IMR-90 (cell line): Measurements from ENCODE around the gene RIPOR3. TPM values are rescaled to one million over a fixed set of nuclear protein-coding genes. Genes with fewer than 3 reads are reported as not detected.

ENCODE experiments used
- ATAC-seq: fragments of 200-7000 bp; cut with Tn5 transposase; 2 replicates; pipeline ENCODE4 v1.9.1; 2020; ENCODE audit warnings: low read depth, mild to moderate bottlenecking, moderate library complexity
- BruUV-seq: library from RNA; stranded (reverse); fragments of 400-500 nt; replicated peaks from 2 replicates; lab custom pipeline; 2021; lab: Mats Ljungman, UMichigan
- CTCF ChIA-PET: fragments of 300-600 bp; formaldehyde crosslinking; extraction: SDS; loops from one replicate; lab custom pipeline; 2021; ENCODE audit warnings: antibody characterized with exemption; lab: Yijun Ruan, JAX
- POLR2A ChIA-PET: fragments of 300-600 bp; sonication (Branson Sonifier 250); formaldehyde crosslinking; loops from one replicate; lab custom pipeline; 2022; ENCODE audit warnings: antibody characterized with exemption; ENCODE audit not compliant: unreplicated experiment; lab: Charles Lee
- DNase-seq: peaks from one replicate; pipeline ENCODE4 v3.0.0; 2013
- H2AFZ ChIP-seq: replicated peaks from 2 replicates; pipeline ENCODE3; 2013; ENCODE audit warnings: low read length, mild to moderate bottlenecking; ENCODE audit not compliant: poor library complexity
- H2AK5ac ChIP-seq: 2 replicates; pipeline ENCODE4 v1.6.1; 2013; ENCODE audit warnings: low read depth, low read length, inconsistent platforms
- H2AK9ac ChIP-seq: replicated peaks from 2 replicates; pipeline ENCODE3; 2013; ENCODE audit warnings: mild to moderate bottlenecking, low read depth, low read length, moderate library complexity; ENCODE audit not compliant: poor library complexity
- H2BK120ac ChIP-seq: 2 replicates; pipeline ENCODE4 v1.6.1; 2013; ENCODE audit warnings: low read depth, low read length, inconsistent platforms
- H2BK15ac ChIP-seq: 3 replicates; pipeline ENCODE4 v1.6.1; 2013; ENCODE audit warnings: low read depth, low read length, inconsistent platforms
- H2BK20ac ChIP-seq: 2 replicates; pipeline ENCODE4 v1.6.1; 2013; ENCODE audit warnings: low read depth, mild to moderate bottlenecking, inconsistent platforms, low read length, moderate library complexity
- H2BK5ac ChIP-seq: 2 replicates; pipeline ENCODE4 v1.6.1; 2013; ENCODE audit warnings: mild to moderate bottlenecking, low read depth, low read length, inconsistent platforms; ENCODE audit not compliant: poor library complexity, severe bottlenecking
- H3K14ac ChIP-seq: replicated peaks from 2 replicates; pipeline ENCODE4 v1.6.1; 2013; ENCODE audit warnings: low read depth, low read length, inconsistent platforms
- H3K18ac ChIP-seq: 2 replicates; pipeline ENCODE4 v1.6.1; 2013; ENCODE audit warnings: low read depth, low read length, control low read depth
- H3K23ac ChIP-seq: 2 replicates; pipeline ENCODE4 v1.6.1; 2013; ENCODE audit warnings: low read depth, low read length, inconsistent platforms
- H3K27ac ChIP-seq: 2 replicates; pipeline ENCODE4 v1.5.1; 2013; ENCODE audit warnings: mild to moderate bottlenecking, control low read depth, low read length; ENCODE audit not compliant: insufficient read depth
- H3K27me3 ChIP-seq: 2 replicates; pipeline ENCODE4 v1.6.1; 2013; ENCODE audit warnings: low read length; ENCODE audit not compliant: control insufficient read depth, insufficient read depth
- H3K36me3 ChIP-seq: 2 replicates; pipeline ENCODE4 v1.6.1; 2013; ENCODE audit warnings: low read length, mixed read lengths; ENCODE audit not compliant: control insufficient read depth, insufficient read depth
- H3K4ac ChIP-seq: 2 replicates; pipeline ENCODE4 v1.6.1; 2013; ENCODE audit warnings: low read depth, low read length, inconsistent platforms
- H3K4me1 ChIP-seq: 2 replicates; pipeline ENCODE4 v1.6.1; 2013; ENCODE audit warnings: low read length, mixed read lengths; ENCODE audit not compliant: control insufficient read depth, insufficient read depth
- H3K4me2 ChIP-seq: 2 replicates; pipeline ENCODE4 v1.6.1; 2013; ENCODE audit warnings: low read depth, mild to moderate bottlenecking, control low read depth, low read length, moderate library complexity
- H3K4me3 ChIP-seq: 2 replicates; pipeline ENCODE4 v1.5.1; 2013; ENCODE audit warnings: low read depth, mild to moderate bottlenecking, control low read depth, low read length, moderate library complexity; ENCODE audit not compliant: insufficient read depth
- H3K56ac ChIP-seq: 2 replicates; pipeline ENCODE4 v1.6.1; 2013; ENCODE audit warnings: low read length, inconsistent platforms; ENCODE audit not compliant: insufficient read depth; ENCODE audit errors: extremely low read depth
- H3K79me1 ChIP-seq, 2 experiments: 2 replicates each; pipeline ENCODE4 v1.6.1; 2013; ENCODE audit warnings: low read length in 2 of 2, inconsistent platforms in 1 of 2, low read depth in 1 of 2
- H3K9ac ChIP-seq: 2 replicates; pipeline ENCODE4 v1.6.1; 2013; ENCODE audit warnings: low read depth, low read length, control low read depth
- H3K9me1 ChIP-seq: 2 replicates; pipeline ENCODE4 v1.6.1; 2013; ENCODE audit warnings: low read length, inconsistent platforms; ENCODE audit not compliant: insufficient read depth
- H3K9me3 ChIP-seq: 2 replicates; pipeline ENCODE4 v1.6.1; 2013; ENCODE audit warnings: low read length; ENCODE audit not compliant: control insufficient read depth, insufficient read depth
- H4K20me1 ChIP-seq: 2 replicates; pipeline ENCODE4 v1.6.1; 2013; ENCODE audit warnings: low read length, inconsistent platforms; ENCODE audit not compliant: insufficient read depth
- H4K5ac ChIP-seq: 2 replicates; pipeline ENCODE4 v1.6.1; 2013; ENCODE audit warnings: mild to moderate bottlenecking, low read depth, low read length, control low read depth
- H4K8ac ChIP-seq, 2 experiments: 2 replicates each; pipeline ENCODE4 v1.6.1; 2013; ENCODE audit warnings: low read depth in 2 of 2, low read length in 2 of 2, control low read depth in 1 of 2, inconsistent platforms in 1 of 2
- H4K91ac ChIP-seq: 2 replicates; pipeline ENCODE4 v1.6.1; 2013; ENCODE audit warnings: low read depth, low read length, inconsistent platforms; ENCODE audit not compliant: insufficient read depth
- BHLHE40 ChIP-seq: fragments of 150-350 bp; IDR thresholded peaks from 2 replicates; pipeline ENCODE4 v1.6.1; 2016; ENCODE audit warnings: mild to moderate bottlenecking, low read depth, low read length
- CEBPB ChIP-seq: IDR thresholded peaks from 2 replicates; pipeline ENCODE4 v1.6.1; 2012; ENCODE audit warnings: low read depth, low read length, improper control_type of control experiment
- CHD1 ChIP-seq: IDR thresholded peaks from 2 replicates; pipeline ENCODE4 v1.6.1; 2012; ENCODE audit warnings: low read depth, low read length, improper control_type of control experiment
- FOS ChIP-seq: fragments of 150-350 bp; IDR thresholded peaks from 2 replicates; pipeline ENCODE4 v1.6.1; 2016; ENCODE audit warnings: low read depth, low read length
- MAFK ChIP-seq: IDR thresholded peaks from 2 replicates; pipeline ENCODE4 v1.6.1; 2012; ENCODE audit warnings: low read depth, low read length, improper control_type of control experiment
- MAZ ChIP-seq: IDR thresholded peaks from 2 replicates; pipeline ENCODE4 v1.6.1; 2012; ENCODE audit warnings: low read depth, mild to moderate bottlenecking, low read length, improper control_type of control experiment, moderate library complexity, borderline replicate concordance
- MXI1 ChIP-seq: IDR thresholded peaks from 2 replicates; pipeline ENCODE4 v1.6.1; 2012; ENCODE audit warnings: low read depth, mild to moderate bottlenecking, low read length, moderate library complexity, borderline replicate concordance
- NFE2L2 ChIP-seq: fragments of 150-350 bp; IDR thresholded peaks from 2 replicates; pipeline ENCODE4 v1.6.1; 2016; ENCODE audit warnings: low read depth, mild to moderate bottlenecking, low read length
- POLR2A ChIP-seq: IDR thresholded peaks from 2 replicates; pipeline ENCODE4 v1.6.1; 2012; ENCODE audit warnings: mild to moderate bottlenecking, low read depth, low read length
- RAD21 ChIP-seq: IDR thresholded peaks from 2 replicates; pipeline ENCODE4 v1.6.1; 2012; ENCODE audit warnings: low read length, improper control_type of control experiment
- RCOR1 ChIP-seq: IDR thresholded peaks from 2 replicates; pipeline ENCODE4 v1.6.1; 2012; ENCODE audit warnings: mild to moderate bottlenecking, low read length, improper control_type of control experiment; ENCODE audit not compliant: insufficient replicate concordance
- RFX5 ChIP-seq: IDR thresholded peaks from 2 replicates; pipeline ENCODE4 v1.8.0; 2012; ENCODE audit warnings: low read depth, mild to moderate bottlenecking, low read length, moderate library complexity
- SMC3 ChIP-seq: fragments of 150-350 bp; IDR thresholded peaks from 2 replicates; pipeline ENCODE4 v1.6.1; 2016; ENCODE audit warnings: low read depth, mild to moderate bottlenecking, antibody characterized with exemption, low read length, moderate library complexity
- WGBS, 2 experiments: methylation state at CpG; one replicate each; pipeline versions ENCODE4 v1.1.5 to v1.1.7; 2013; ENCODE audit warnings: missing lambda C conversion rate in 2 of 2; ENCODE audit not compliant: insufficient read length in 1 of 2; ENCODE audit errors: extremely low coverage in 2 of 2; 5-methylcytosine and 5-hydroxymethylcytosine counted together
- dilution Hi-C: fragments of 300-500 bp; cut with HindIII; formaldehyde crosslinking; loops from one replicate; pipeline ENCODE4 v1.14.3; 2018; ENCODE audit warnings: low sequenced_read_pairs; ENCODE audit not compliant: unreplicated experiment
- in situ Hi-C: fragments of 300-500 bp; cut with MboI; formaldehyde crosslinking; loops from 3 replicates; pipeline ENCODE4 v1.14.3; 2019; ENCODE audit warnings: low sequenced_read_pairs, inconsistent platforms, mixed read lengths
- intact Hi-C: fragments of 100-400 bp; cut with micrococcal nuclease; formaldehyde crosslinking; loops from 2 replicates; pipeline ENCODE4 v1.10.0; 2022
- polyA plus RNA-seq, 3 experiments: library from polyadenylated mRNA; depleted of rRNA; stranded (reverse); fragments of >200 nt; gene quantifications; 2 replicates each; pipeline ENCODE4 v1.2.3, GENCODE V29; 2012; ENCODE audit warnings: low replicate concordance in 1 of 3
- total RNA-seq: library from RNA; depleted of rRNA; stranded (reverse); fragments of >200 nt; gene quantifications from 2 replicates; pipeline ENCODE4 v1.2.3, GENCODE V29; 2012
- TF ChIP-seq, protein P1 (sequence below): conservative IDR thresholded peaks from 2 replicates; pipeline ENCODE4 v1.5.1; 2012; ENCODE audit warnings: mild to moderate bottlenecking, low read depth, low read length, improper control_type of control experiment
- TF ChIP-seq, protein P2 (sequence below): fragments of 150-350 bp; IDR thresholded peaks from 2 replicates; pipeline ENCODE4 v1.6.1; 2017; ENCODE audit warnings: mild to moderate bottlenecking, antibody characterized with exemption, low read length, low read depth

RIPOR3 gene
- total and polyA plus RNA-seq, 2 of the 4 experiments (the other 2 are of a cell fraction) = 0.54 to 1.7 TPM

DNA sequence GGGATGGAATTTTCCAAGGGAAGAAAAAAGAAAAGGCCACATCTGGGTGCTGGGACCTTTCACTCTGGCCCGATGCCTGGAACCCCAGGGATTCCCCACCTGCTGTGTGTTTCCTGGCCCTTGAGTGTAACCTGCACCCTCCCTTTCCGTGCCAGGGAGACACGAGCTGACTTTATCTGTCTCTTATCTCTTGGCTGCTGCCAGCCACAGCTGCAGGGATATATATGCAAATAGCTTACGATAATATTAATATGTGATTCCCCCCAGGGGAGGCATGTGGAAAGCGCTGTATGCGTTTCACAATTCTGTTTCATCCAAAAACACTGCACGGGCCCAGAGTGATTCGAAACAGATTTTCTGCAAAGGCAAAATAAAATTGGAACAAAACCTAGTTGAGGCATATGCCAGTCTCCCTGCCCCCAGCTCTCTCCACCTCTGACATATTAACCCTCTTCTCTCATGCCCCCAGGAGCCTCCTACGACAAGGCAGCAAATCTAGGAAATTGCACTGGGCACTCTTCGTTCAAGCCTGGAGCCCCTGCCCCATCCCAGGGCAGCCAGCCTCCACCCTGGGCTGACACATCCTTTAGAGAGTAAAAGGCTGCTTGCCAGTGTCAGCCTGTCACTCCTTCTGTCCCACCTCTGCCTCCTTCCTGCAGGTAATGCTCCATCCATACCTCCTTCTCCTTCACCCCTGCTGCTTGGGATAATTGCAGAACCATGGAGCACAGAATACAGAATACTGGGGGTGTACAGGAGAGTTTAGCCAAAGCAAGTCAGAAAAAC is 1.3 kb downstream of the RIPOR3 start:
- H3K27me3 ChIP-seq = no peaks in the 10 kb centered on the region
- no peak overlapping the region for H3K56ac ChIP-seq
- dilution Hi-C loops = no loop called here
- ChIA-PET CTCF (no interaction called here), POLR2A (interaction anchor here (0.7 kb wide), 1 partner anchor 56 kb away, joined by 8 read pairs; no protein-coding TSS in a partner anchor)
- in situ Hi-C loops = no loop called here
- no peaks in the 10 kb centered on the region for H4K20me1 ChIP-seq
- H4K91ac ChIP-seq = peak overlapping the region; percentile 32; the same call in 1 of the 2 replicates
- peak overlapping the region; percentile 4; the same call in 1 of the 2 replicates for H3K4me3 ChIP-seq
- peak overlapping the region; percentile 75; the same call in 1 of the 2 replicates for H3K4me2 ChIP-seq
- H3K9ac ChIP-seq = peak overlapping the region; percentile 38; the same call in 1 of the 2 replicates
- H2AFZ ChIP-seq = peak overlapping the region; percentile 92
- H3K27ac ChIP-seq = peak overlapping the region; percentile 1; the same call in 1 of the 2 replicates
- peak overlapping the region; percentile 93 for H2BK120ac ChIP-seq
- peak overlapping the region; percentile 94 for H2AK5ac ChIP-seq
- peak overlapping the region in 1 of 2 experiments; percentile 93; a peak in 1 of 4 replicates for H4K8ac ChIP-seq
- H3K18ac ChIP-seq = no peak overlapping the region
- ATAC-seq = no peak
- H3K79me1 ChIP-seq = peaks cover 0 to 10% of the 10 kb centered on the region in 2 experiments; a peak in 1 of 4 replicates
- peak overlapping the region; percentile 74 for H3K23ac ChIP-seq
- peak overlapping the region; percentile 92 for H3K4ac ChIP-seq
- peaks cover 20% of the 10 kb centered on the region for H3K4me1 ChIP-seq
- H2BK20ac ChIP-seq = peak overlapping the region; percentile 57; the same call in 1 of the 2 replicates
- no peaks in the 10 kb centered on the region for H3K9me3 ChIP-seq
- no TSS peak for BruUV-seq
- H2BK15ac ChIP-seq = peak overlapping the region; percentile 89; the same call in 1 of the 3 replicates
- peak overlapping the region; percentile 90 for H3K14ac ChIP-seq
- H3K36me3 ChIP-seq = no peaks in the 10 kb centered on the region
- H4K5ac ChIP-seq = peak overlapping the region; percentile 10; the same call in 1 of the 2 replicates
- peak overlapping the region; percentile 73 for H2AK9ac ChIP-seq
- 86% methylated on average over 6 of the region's 10 CpGs; no CpG with 5 or more reads in 1 of the 2 experiments for WGBS, 2 experiments
- peaks cover 1% of the 10 kb centered on the region; the same call in 1 of the 2 replicates for H3K9me1 ChIP-seq
- no peak overlapping the region for H2BK5ac ChIP-seq
- intact Hi-C loops = loop anchor here (2.0 kb wide), 1 partner anchor 41 kb away; the partner anchor contains the start of gene PARD6B
- no peak for DNase-seq
- TF ChIP-seq FOS (no peak), RFX5 (no peak), MXI1 (no peak), CEBPB (no peak), NFE2L2 (no peak), POLR2A (no peak), BHLHE40 (no peak), RAD21 (no peak), MAZ (no peak), RCOR1 (no peak), CHD1 (no peak), MAFK (no peak), SMC3 (no peak)
- TF ChIP-seq, protein P1, sequence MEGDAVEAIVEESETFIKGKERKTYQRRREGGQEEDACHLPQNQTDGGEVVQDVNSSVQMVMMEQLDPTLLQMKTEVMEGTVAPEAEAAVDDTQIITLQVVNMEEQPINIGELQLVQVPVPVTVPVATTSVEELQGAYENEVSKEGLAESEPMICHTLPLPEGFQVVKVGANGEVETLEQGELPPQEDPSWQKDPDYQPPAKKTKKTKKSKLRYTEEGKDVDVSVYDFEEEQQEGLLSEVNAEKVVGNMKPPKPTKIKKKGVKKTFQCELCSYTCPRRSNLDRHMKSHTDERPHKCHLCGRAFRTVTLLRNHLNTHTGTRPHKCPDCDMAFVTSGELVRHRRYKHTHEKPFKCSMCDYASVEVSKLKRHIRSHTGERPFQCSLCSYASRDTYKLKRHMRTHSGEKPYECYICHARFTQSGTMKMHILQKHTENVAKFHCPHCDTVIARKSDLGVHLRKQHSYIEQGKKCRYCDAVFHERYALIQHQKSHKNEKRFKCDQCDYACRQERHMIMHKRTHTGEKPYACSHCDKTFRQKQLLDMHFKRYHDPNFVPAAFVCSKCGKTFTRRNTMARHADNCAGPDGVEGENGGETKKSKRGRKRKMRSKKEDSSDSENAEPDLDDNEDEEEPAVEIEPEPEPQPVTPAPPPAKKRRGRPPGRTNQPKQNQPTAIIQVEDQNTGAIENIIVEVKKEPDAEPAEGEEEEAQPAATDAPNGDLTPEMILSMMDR = no peak
- TF ChIP-seq, protein P2, sequence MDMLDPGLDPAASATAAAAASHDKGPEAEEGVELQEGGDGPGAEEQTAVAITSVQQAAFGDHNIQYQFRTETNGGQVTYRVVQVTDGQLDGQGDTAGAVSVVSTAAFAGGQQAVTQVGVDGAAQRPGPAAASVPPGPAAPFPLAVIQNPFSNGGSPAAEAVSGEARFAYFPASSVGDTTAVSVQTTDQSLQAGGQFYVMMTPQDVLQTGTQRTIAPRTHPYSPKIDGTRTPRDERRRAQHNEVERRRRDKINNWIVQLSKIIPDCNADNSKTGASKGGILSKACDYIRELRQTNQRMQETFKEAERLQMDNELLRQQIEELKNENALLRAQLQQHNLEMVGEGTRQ = no peak
